Retinal pigment epithelial cell (primary cell): ENCODE measurements around the gene SULT2B1.

Experiments used
- DNase-seq: peaks from one replicate; pipeline ENCODE4 v3.0.0-alpha.2; 2010; ENCODE audit warnings: low read depth
- H3K4me3 ChIP-seq: 2 replicates; pipeline ENCODE4 v1.5.1; 2011; ENCODE audit warnings: mild to moderate bottlenecking, low read length, control low read depth, moderate library complexity
- TF ChIP-seq, protein P1 (sequence below): conservative IDR thresholded peaks from 2 replicates; pipeline ENCODE4 v1.5.1; 2011; ENCODE audit warnings: low read depth, low read length, control low read depth, inconsistent platforms

The SULT2B1 gene

DNA sequence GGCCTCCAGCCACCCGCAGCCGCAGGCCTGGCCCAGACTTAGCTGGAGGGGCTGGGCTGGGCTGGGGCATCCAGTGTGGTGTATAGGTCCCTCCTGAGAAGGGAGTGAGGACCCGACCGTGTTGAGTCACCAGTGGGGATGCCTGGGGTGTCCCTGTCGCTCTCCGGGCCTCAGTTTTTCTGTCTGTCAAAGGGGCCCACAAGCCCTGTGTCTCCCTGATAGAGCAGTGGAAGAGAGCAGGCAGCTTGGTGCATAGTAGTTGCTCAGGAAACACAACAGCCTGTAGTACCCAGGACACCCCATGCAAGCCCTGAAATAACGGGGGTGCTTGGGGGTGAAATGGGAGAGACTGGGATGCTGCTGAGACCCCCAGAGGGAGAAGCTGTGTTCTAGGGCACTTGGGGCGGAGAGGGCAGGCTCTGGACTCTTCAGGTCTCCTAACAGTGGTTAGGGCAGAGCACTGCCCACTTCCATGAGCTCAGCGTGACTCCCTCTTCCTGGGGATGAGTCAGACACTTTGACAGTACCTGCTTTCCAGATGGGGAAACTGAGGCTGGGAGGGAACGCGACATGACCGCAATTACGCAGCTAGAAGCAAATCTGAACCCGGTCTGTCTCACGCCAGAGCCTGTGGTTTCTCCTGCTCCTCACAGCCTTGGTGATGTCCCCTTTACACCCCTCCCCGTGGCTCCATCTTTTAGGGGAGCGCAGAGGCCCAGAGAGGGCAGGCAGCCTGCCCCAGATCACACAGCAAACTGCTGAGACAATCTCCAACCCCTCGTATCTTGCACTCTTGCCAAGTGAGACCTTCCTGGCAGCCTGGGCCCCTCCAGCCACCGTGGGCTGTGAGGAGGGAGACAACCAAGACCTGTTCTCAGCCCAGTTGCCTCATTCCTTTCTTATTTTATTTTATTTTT lies 692 bp downstream of the SULT2B1 start:
- no peak overlapping the region for H3K4me3 ChIP-seq
- no peak for DNase-seq
- TF ChIP-seq, protein P1, sequence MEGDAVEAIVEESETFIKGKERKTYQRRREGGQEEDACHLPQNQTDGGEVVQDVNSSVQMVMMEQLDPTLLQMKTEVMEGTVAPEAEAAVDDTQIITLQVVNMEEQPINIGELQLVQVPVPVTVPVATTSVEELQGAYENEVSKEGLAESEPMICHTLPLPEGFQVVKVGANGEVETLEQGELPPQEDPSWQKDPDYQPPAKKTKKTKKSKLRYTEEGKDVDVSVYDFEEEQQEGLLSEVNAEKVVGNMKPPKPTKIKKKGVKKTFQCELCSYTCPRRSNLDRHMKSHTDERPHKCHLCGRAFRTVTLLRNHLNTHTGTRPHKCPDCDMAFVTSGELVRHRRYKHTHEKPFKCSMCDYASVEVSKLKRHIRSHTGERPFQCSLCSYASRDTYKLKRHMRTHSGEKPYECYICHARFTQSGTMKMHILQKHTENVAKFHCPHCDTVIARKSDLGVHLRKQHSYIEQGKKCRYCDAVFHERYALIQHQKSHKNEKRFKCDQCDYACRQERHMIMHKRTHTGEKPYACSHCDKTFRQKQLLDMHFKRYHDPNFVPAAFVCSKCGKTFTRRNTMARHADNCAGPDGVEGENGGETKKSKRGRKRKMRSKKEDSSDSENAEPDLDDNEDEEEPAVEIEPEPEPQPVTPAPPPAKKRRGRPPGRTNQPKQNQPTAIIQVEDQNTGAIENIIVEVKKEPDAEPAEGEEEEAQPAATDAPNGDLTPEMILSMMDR: no peak

- TF ChIP-seq, protein P1: no peak
- DNase-seq: no peak
- H3K4me3 ChIP-seq: no peak overlapping the region
Measured at GRCh38 chr19:48553676-48554384, 1.9 kb downstream of the SULT2B1 start.

DNA sequence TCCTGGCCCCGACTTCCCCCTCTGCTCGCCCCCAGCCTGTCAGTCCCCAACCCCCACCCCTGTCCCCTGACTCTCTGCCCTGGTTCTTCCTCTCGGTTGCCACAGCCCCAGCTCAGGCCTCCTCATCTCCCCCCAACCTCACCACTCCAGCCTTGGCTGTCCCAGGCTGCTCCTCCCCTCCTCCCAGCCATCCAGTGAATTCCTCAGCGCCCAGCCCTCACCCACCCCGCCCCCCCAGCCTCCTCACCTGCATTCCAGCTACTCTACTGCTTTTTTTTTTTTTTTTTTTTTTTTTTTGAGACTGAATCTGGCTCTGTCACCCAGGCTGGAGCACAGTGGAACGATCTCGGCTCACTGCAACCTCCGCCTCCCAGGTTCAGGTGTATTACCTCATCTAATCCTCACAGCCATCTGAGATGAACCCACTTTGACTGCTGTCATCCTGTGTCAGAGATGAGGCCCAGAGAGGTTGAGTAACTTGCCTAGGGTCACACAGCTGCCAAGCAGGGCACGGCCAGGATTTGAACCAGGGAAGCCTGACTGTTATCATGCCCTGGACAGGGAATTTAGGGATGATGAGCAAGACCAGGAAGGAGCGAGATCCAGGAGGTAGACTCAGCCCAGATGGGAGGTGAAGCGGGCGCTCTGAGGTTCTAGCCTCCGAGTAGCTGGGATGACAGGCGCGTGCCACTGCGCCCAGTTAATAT lies 2.6 kb downstream of the SULT2B1 start:
- no peak overlapping the region for H3K4me3 ChIP-seq
- DNase-seq: no peak
- TF ChIP-seq, protein P1: no peak

DNA sequence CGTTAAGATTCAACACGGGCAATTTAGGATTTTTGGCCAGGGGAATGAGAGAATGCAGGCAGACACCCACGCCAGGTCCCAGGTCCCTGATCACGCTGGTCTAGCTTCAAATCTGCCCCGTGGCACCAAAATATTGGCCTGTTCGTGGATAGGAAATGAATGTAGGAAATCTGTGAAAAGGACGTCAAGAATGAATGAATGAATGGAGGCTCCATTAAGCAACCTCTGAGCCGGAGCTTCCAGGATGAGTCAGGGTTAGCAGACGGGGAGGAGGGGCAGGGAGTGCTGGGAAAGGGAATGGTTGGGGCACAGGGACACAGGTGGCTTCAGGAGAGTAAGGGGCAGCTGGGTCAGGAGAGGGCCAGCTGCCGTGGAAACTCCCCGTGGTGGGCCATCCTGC lies 4.2 kb downstream of the SULT2B1 start:
- no peak for DNase-seq
- TF ChIP-seq, protein P1: no peak
- H3K4me3 ChIP-seq: no peak overlapping the region

- no peak for DNase-seq
- TF ChIP-seq, protein P1: no peak
- no peak overlapping the region for H3K4me3 ChIP-seq
Measured at GRCh38 chr19:48556825-48557224, 4.9 kb downstream of the SULT2B1 start.

GRCh38 chr19:48558018-48558684 lies 6.2 kb downstream of the SULT2B1 start:
- DNase-seq: no peak
- peak overlapping the region; percentile 19 for H3K4me3 ChIP-seq
- TF ChIP-seq, protein P1: no peak
